AG10803 (cell line): ENCODE measurements around the gene ASIC3.

ENCODE experiments used
- DNase-seq: peaks from one replicate; pipeline ENCODE4 v3.0.0; 2010; ENCODE audit warnings: low read depth
- H3K4me3 ChIP-seq: 2 replicates; pipeline ENCODE4 v1.5.1; 2011; ENCODE audit warnings: mild to moderate bottlenecking, low read length, control low read depth
- CTCF ChIP-seq: conservative IDR thresholded peaks from 2 replicates; pipeline ENCODE4 v1.5.1; 2011; ENCODE audit warnings: mild to moderate bottlenecking, low read length, control low read depth, inconsistent platforms

Gene ASIC3

DNA sequence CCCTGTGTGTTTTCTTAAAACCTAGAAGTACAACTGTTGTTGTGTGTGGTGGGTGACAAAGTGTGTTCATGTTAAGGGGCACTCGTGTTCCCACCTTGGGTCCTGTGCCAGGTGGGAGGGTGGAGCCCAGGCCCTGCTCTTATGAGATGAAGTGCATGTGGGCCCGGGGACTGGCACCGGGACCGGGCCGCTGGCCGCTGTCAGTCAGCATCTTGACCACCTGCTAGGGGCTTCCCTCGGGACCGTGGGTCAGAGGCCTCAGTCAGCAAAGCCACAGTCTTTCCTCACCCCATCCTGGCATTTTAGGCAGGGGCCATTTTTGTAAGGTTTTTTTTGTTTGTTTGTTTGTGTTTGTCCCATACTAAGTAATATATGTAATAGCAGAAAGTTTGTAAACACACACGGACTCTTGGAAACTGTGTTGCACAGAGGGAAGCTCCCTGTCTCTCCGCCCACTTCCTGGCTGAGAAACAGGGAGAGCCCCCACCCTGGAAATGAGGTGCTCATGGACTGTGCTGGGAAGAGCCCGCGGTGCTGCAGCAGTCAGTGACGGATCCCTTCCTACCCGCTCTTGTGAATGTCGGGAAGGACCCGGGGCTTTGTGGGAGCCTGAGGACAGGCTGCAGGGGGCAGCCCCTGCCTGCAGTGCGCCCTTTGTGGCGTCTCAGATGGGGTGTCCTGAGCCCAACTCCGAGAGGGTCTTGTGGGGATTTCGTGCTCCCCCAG, 51.3 kb downstream of the ASIC3 start:
- TF ChIP-seq CTCF: no peak
- no peak overlapping the region for H3K4me3 ChIP-seq
- no peak for DNase-seq

GRCh38 chr7:151100921-151101320, 52.6 kb downstream of the ASIC3 start:
- H3K4me3 ChIP-seq: no peak overlapping the region
- TF ChIP-seq CTCF: no peak
- no peak for DNase-seq

GRCh38 chr7:151101621-151102396, 53.5 kb downstream of the ASIC3 start:
- no peak for DNase-seq
- no peak for TF ChIP-seq CTCF

More at GRCh38 chr7:151101621-151102396, 53.5 kb downstream of the ASIC3 start:
- H3K4me3 ChIP-seq: no peak overlapping the region
